GM18519 (cell line): Measurements from ENCODE around the gene ZBTB37.
"Not testable (repeated sequence)": the region's sequence is repeated elsewhere in the genome, so short reads cannot be mapped to it uniquely, and the experiment has no call there.

Experiments
- ATAC-seq: cut with Tn5 transposase; IDR thresholded peaks from one replicate; pipeline ENCODE4 v1.9.1; 2021; ENCODE audit warnings: mild to moderate bottlenecking, moderate library complexity; ENCODE audit not compliant: unreplicated experiment, low FRiP score

The ZBTB37 gene

GRCh38 chr1:173865468-173866164 lies 2.6 kb upstream of the ZBTB37 start:
- ATAC-seq = no peak

DNA sequence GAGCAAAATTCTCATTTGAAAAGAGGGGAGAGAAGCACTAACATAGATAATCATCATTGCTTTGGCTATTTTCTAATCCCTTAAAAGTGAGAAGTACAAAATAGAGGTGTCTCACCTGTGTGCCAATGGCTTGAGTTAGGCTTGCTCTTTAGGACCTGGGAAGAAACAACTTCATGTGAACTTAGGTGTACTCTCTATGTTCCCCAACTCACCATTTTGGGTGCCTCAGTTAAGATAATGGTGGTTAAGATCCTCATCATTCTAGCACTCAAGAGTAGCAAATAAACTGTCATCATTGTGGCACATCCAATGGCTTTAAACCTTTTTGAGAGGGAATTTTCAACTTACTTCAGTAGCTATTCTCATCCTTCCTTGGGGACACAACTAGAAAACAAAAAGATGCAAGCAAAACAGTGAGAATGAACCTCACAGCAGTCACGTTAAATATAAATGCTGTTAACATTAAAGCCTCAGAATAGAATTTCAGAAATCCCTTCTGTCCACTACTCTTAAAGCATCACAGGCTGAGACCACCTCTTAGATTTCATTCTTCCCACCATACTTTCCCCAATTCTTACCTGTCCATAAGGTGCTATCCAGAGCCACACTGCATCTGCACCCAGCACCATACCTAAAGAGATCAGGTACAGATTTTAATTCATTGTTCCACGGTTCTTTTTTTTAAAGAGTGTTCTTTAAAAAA lies 1.6 kb upstream of the ZBTB37 start:
- no peak for ATAC-seq

GRCh38 chr1:173867141-173867752 lies 933 bp upstream of the ZBTB37 start:
- ATAC-seq = no peak

- peak; percentile 47 for ATAC-seq
Observed at GRCh38 chr1:173867753-173868265, 371 bp upstream of the ZBTB37 start, which contains the start of gene GAS5. Gene GAS5 (minus strand): TSS chr1:173867989.

DNA sequence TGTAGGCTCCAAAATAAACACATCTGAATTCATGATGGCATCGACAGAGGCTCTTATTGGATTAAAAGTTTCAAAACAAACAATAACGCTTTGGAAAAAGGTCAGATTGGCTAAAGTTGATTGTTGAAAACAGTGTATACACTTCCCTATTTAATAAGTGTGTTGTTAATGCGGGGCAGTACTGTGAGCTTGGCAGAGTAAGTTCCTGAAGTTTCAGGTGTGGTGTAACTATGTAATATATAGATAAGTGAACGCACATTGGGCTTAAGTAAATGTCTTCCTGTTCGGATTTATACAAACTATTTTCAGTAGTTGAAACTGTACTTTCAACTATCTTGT lies 810 bp downstream of the ZBTB37 start:
- no peak for ATAC-seq

DNA sequence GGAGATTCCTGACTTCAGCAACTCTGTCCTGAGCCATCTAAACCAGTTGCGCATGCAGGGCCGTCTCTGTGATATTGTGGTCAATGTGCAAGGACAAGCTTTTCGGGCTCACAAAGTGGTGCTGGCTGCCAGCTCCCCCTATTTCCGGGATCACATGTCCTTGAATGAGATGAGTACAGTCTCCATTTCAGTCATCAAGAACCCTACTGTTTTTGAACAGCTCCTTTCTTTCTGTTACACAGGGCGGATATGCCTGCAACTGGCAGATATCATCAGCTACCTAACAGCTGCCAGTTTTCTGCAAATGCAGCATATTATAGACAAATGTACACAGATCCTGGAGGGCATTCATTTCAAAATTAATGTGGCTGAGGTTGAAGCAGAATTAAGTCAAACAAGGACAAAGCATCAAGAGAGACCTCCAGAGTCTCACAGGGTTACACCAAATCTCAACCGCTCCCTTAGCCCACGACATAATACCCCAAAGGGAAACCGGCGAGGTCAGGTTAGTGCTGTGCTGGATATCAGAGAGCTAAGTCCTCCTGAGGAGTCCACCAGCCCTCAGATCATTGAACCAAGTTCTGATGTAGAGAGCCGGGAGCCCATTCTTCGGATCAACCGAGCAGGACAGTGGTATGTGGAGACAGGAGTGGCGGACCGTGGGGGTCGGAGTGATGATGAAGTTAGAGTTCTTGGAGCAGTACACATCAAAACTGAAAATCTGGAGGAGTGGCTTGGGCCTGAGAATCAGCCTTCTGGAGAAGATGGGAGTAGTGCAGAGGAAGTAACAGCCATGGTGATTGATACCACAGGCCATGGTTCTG lies 2.3 kb downstream of the ZBTB37 start:
- no peak for ATAC-seq

GRCh38 chr1:173871091-173871490 lies 2.9 kb downstream of the ZBTB37 start:
- no peak for ATAC-seq

DNA sequence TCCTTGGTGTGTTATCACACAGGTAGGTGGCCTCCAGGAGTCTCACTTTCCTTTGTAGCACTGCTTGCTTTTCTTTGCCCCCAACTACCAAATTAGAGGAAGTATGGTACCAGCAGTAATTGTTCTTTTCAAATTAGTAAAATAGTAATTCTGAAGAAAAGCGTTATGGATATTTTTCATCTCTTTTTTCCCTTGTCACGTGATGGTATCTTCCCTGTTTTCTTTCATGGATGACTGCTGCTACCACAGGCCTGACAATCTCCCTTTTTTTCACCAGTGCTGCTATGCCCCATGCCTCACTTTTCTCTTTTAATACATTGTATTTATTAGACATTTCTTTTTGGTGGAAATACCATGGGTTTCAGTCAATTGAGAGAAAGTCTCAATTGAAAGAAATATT lies 3.3 kb downstream of the ZBTB37 start:
- no peak for ATAC-seq

DNA sequence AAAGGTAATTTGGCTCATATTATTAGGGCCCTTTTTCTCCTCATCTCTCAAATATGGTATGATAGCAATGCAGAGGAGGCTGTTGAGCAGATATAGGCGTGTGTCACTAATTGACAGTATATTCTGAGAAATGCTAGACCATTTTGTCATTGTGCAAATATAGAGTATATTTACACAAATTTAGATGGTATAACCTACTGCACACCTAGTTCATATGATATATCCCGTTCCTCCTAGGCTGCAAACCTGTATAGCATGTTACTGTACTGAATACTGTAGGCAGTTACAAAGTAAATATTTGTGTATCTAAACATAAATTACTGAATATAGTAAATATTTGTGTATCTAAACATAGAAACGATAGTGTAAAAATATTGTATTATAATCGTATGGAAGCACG lies 8.6 kb downstream of the ZBTB37 start:
- ATAC-seq = no peak

- ATAC-seq = no peak
Observed at GRCh38 chr1:173878251-173878650, 10.1 kb downstream of the ZBTB37 start.

- not testable (repeated sequence) for ATAC-seq
Observed at GRCh38 chr1:173881117-173881516, 12.9 kb downstream of the ZBTB37 start.

GRCh38 chr1:173884701-173885100 lies 16.5 kb downstream of the ZBTB37 start:
- ATAC-seq = no peak

DNA sequence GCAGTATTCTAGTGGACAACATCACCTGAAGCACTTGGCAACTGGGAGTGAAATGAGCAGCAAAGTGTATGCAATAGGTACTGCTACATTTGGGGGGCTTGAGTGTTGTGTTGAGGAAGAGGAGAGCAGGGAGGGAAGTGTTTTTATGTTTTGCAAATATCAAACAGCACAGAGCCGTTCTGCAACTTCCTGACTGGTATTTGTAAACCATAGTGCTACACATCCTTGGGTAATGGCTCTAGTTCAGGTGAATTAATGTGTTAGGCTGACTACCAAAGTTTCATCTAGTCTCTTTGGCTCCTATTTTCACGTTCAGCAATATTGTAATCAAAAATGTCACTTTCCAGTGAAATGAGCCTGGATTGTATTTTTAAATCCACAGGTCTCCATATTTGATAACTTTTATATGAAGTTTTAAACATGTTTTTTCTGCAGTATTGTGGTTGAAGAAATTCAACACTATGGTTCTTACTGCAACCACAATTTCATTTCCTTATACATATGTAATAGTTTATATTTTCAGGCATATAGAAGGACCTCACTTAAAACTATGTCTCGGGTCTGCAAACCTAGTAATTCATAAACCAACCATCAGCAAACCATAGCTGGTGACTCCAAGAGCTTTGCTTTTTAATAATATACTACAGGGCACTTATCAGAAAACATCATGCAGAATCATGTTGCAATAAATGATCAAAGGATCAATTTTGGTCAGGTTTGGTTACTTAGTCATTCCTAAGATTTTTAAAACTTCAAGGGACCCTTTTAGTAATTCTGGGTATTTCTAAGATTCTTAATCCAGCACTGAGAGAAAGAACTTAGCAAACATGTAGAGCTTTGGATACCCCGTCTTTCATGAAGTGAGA lies 18.8 kb downstream of the ZBTB37 start:
- ATAC-seq = no peak

DNA sequence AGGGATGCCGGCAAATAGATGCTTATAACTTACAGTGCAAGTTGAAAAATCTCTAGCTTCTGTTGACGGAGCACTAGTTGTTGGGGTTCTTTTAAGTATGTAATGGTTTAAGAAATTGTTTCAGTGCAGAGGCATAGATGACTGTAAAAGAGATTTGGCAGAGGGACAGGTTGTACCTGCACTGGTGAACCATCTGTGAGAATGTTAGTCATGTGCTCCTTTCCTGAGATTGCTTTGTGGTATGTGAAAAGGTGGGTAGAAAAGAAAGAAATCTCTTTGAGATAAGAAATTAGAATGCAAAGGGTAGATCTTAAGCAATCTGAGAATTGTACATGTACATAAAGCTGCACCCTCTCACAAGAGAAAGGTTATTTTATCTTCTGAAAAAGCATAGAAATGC lies 19.4 kb downstream of the ZBTB37 start:
- no peak for ATAC-seq

- no peak for ATAC-seq
Observed at GRCh38 chr1:173888749-173889148, 20.6 kb downstream of the ZBTB37 start.

DNA sequence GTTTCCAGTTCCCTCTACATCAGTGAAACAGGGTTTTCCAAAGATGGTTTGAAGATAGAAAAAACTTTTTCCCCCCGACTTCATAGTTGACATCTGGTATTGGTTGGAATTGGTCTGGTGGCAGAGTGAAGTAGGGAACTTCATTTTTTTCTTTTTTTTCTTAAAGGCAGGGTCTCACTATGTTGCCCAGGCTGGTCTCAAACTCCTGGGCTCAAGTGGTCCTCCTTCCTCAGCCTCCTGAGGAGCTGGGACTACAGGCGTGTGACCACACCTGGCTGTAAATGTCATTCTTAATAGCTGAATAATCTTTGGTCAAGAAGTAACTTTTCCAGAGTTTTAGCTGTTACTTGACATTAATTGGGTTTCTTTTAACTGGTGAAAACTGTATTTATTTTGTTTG lies 21.7 kb downstream of the ZBTB37 start:
- no peak for ATAC-seq

GRCh38 chr1:173893611-173894010 lies 25.4 kb downstream of the ZBTB37 start:
- no peak for ATAC-seq

DNA sequence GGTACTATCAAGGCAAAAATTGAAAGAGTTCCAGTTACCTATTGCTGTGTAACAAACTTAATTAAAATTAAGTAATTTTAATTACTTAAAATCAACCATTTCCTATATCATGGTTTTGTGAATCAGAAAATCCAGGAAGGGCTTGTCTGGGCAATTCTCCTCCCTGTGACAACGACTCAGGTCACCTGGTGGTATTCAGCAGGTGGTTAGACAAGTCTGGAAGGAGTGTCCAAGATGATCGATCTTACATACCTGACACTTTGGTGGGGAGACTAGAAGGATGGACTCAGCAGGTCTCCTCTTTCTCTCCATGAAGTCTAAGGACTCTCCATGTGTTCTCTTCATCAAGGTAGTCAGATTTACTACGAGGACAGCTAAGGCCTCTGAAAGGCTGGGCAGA lies 26.0 kb downstream of the ZBTB37 start:
- no peak for ATAC-seq

DNA sequence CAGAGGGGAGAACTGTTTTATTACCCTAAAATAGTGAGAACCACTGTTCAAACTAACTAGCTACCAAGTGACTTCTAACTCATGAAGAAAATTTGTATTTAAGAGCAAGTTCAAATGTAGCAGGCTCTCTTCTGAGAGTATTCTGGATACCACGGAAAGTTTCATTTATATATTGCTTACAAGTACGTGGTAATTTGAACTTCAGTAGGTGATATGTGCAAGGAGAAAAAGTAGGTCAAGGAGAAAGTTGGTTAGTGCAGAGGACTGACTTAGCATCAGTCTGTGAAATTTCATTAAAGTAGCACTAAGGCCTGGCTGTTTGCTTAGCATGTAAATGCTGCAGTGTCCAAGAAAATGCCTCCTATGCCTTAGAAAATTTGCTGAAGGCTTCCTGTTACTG lies 32.2 kb downstream of the ZBTB37 start:
- ATAC-seq = no peak

- no peak for ATAC-seq
Observed at GRCh38 chr1:173900992-173901391, 32.8 kb downstream of the ZBTB37 start.
